Measurements from ENCODE around the gene ERGIC1. TPM values are rescaled to one million over a fixed set of nuclear protein-coding genes. Genes with fewer than 3 reads are reported as not detected.

The ERGIC1 gene
- total RNA-seq, 1 experiment from 2014 or later = 77.0 TPM

DNA sequence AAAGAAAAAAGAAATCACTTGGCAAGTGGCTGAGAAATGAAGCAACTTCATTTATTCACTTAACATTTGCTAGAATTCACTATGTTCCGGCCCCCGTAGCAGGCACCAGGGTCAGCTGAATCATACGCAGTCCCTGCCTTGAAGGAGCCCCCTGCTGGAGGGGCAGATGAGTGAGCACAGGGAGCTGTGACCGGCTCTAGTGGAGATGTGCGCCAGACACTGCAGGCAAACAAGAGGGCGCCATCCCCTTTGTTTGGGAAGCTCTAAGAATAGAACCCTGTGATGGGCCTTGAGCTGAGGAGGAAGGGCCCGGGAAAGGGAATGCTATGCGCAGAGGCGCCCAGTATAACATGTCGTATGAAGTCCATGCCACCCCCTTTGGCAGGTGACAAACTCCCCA lies 105.0 kb downstream of the ERGIC1 start:
- H3K4ac ChIP-seq (ENCODE audit: low read depth, low read length) = no peak overlapping the region
- no peak overlapping the region for H4K91ac ChIP-seq (ENCODE audit: insufficient read length, low read depth, low read length)
- no peak overlapping the region for H2BK15ac ChIP-seq (ENCODE audit: low read depth, low read length)
- H2BK12ac ChIP-seq (ENCODE audit: insufficient read length, low read depth, low read length) = no peak overlapping the region
- TF ChIP-seq, protein P1, sequence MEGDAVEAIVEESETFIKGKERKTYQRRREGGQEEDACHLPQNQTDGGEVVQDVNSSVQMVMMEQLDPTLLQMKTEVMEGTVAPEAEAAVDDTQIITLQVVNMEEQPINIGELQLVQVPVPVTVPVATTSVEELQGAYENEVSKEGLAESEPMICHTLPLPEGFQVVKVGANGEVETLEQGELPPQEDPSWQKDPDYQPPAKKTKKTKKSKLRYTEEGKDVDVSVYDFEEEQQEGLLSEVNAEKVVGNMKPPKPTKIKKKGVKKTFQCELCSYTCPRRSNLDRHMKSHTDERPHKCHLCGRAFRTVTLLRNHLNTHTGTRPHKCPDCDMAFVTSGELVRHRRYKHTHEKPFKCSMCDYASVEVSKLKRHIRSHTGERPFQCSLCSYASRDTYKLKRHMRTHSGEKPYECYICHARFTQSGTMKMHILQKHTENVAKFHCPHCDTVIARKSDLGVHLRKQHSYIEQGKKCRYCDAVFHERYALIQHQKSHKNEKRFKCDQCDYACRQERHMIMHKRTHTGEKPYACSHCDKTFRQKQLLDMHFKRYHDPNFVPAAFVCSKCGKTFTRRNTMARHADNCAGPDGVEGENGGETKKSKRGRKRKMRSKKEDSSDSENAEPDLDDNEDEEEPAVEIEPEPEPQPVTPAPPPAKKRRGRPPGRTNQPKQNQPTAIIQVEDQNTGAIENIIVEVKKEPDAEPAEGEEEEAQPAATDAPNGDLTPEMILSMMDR (conservative IDR thresholded peaks at IDR 0.05) = peak; percentile 77
- H3K14ac ChIP-seq (ENCODE audit: insufficient read depth, low read length) = no peak overlapping the region
- peak; percentile 75 for DNase-seq
- H3K56ac ChIP-seq (ENCODE audit: insufficient read length, low read depth, low read length) = no peak overlapping the region
- Mint-ChIP-seq H3K4me3 (no peak overlapping the region), H3K27ac (no peak overlapping the region; a peak in 1 of 7 replicates), H3K4me1 (peaks cover 18 to 30% of the 10 kb centered on the region in 2 experiments), H3K36me3 (ENCODE audit: insufficient read depth in 1 of 3, low read depth in 3 of 3) (peaks cover 22 to 56% (median 55%) of the 10 kb centered on the region in 3 experiments; a peak in 6 of 7 replicates), H3K27me3 (ENCODE audit: low read depth) (no peaks in the 10 kb centered on the region; the same call in 1 of the 2 replicates), H3K9me3 (no peaks in the 10 kb centered on the region)
- H2AFZ ChIP-seq (ENCODE audit: low read length) = no peak overlapping the region
- H3T11ph ChIP-seq (ENCODE audit: low read length) = no peak overlapping the region
- H3K23ac ChIP-seq (ENCODE audit: insufficient read length, low read depth, low read length) = no peak overlapping the region
- H3K18ac ChIP-seq (ENCODE audit: insufficient read length, low read depth, low read length) = no peak overlapping the region
- H3K9me3 ChIP-seq (ENCODE audit: control insufficient read depth, low read depth, low read length) = no peaks in the 10 kb centered on the region
- no peak overlapping the region for H2BK5ac ChIP-seq (ENCODE audit: insufficient read length, low read length)
- H3K79me2 ChIP-seq (ENCODE audit: insufficient read depth, low read length) = no peaks in the 10 kb centered on the region
- no peak overlapping the region for H2AK5ac ChIP-seq (ENCODE audit: insufficient read length, low read length)
- H3K23me2 ChIP-seq (ENCODE audit: insufficient read length, low read depth, low read length, poor library complexity, severe bottlenecking) = no peaks in the 10 kb centered on the region
- H3K27ac ChIP-seq (ENCODE audit: insufficient read length, low read depth, low read length) = no peak overlapping the region
- no CpG with 5 or more reads among the region's 10 CpGs for WGBS (ENCODE audit: extremely low coverage, insufficient read length, low lambda C conversion rate)
- no peak overlapping the region for H3K4me2 ChIP-seq (ENCODE audit: insufficient read depth, insufficient read length, low read length)
- H3K4me1 ChIP-seq (ENCODE audit: insufficient read depth, low read length) = no peaks in the 10 kb centered on the region
- no peak overlapping the region for H3K9ac ChIP-seq (ENCODE audit: extremely low read depth, insufficient read length, low read length)
- H3K27me3 ChIP-seq (ENCODE audit: insufficient read depth, low read length) = no peaks in the 10 kb centered on the region
- no peak overlapping the region for H2BK120ac ChIP-seq (ENCODE audit: low read depth, low read length, poor library complexity, severe bottlenecking)
- no peaks in the 10 kb centered on the region for H4K20me1 ChIP-seq (ENCODE audit: control insufficient read depth, insufficient read depth, insufficient read length)
- H2BK20ac ChIP-seq (ENCODE audit: low read depth, low read length, poor library complexity, severe bottlenecking) = no peak overlapping the region
- no peaks in the 10 kb centered on the region for H3K79me1 ChIP-seq (ENCODE audit: insufficient read depth, low read depth, low read length, poor library complexity, severe bottlenecking)
- no peak overlapping the region for H4K8ac ChIP-seq (replicated peaks; ENCODE audit: insufficient read length, low read depth, low read length)
- no peak overlapping the region for H4K5ac ChIP-seq (ENCODE audit: insufficient read length, low read depth, low read length)

All from H9 (cell line).